GM19324 (cell line): ENCODE measurements around the gene ZNF641.
"Not testable (repeated sequence)": the region's sequence is repeated elsewhere in the genome, so short reads cannot be mapped to it uniquely, and the experiment has no call there.

Source experiments
- ATAC-seq: cut with Tn5 transposase; IDR thresholded peaks from one replicate; pipeline ENCODE4 v1.9.1; 2021; ENCODE audit warnings: mild to moderate bottlenecking, moderate library complexity; ENCODE audit not compliant: unreplicated experiment, low FRiP score

Gene ZNF641

DNA sequence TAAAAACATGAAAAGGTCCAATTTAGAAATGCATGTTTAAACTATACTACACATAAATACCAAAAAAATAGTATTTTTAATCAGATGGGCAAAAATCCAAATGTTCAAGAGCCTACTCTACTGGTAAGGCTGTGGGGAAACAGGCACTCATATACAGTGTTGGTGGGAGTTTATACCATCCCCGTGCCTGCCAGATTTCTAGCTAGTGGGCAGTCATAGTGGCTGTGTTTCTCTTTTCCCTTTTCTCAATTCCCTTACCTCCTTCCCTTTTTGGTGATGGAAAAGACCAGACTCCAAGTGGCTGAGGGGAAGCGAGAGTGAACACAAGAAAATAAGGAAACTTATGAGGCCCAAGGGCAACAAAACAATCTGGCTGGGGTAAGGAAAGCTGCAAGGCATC lies 14.7 kb downstream of the ZNF641 start:
- ATAC-seq: no peak

DNA sequence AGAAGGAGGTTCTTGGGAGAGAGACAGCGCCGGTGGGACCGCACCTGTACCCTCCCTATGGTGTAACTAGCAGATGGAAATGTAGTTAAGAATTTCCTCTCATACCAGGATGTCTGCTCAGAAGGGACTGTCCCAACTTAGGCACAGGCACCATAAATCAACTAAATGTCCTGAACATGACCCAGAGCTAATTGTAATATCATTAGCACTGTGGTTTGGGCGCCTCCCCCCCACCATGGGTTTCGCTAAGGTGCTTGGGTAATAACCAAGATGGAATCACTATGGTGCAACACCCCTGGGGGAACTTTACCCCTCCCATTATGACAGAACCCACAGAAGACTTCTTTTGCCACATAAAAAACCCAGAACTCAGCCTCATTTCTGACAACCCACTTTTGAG lies 15.9 kb downstream of the ZNF641 start:
- no peak for ATAC-seq

DNA sequence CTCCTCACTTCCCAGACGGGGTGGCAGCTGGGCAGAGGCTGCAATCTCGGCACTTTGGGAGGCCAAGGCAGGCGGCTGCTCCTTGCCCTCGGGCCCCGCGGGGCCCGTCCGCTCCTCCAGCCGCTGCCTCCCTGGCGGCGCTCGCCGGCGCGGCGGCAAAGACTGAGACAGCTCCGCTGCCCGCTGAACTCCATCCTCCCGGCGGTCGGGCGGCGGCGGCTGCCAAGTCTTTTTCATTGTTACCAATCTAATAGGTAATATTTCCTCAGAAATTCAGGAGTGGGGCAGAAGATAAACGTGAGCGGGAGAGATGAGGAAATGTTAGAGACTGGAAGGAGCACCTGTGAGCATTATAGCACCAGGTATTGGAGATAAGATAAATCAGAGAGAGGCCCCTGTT lies 17.0 kb downstream of the ZNF641 start:
- ATAC-seq: not testable (repeated sequence)

DNA sequence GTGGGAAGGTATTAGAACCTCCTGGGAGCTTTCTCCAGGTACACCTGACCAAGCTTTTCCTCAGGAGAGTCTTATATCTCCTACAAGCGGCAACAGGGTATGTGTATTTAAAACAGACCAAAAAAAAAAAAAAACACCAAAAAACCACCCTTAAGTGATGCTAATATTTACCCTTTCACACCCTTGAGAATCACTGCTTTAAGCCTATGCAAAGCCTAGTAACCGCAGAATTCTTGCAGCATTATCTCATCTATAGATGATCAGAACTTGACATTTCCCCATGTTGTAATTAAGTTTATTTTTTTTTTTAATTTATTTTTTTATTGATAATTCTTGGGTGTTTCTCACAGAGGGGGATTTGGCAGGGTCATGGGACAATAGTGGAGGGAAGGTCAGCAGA lies 19.3 kb downstream of the ZNF641 start:
- ATAC-seq: no peak

DNA sequence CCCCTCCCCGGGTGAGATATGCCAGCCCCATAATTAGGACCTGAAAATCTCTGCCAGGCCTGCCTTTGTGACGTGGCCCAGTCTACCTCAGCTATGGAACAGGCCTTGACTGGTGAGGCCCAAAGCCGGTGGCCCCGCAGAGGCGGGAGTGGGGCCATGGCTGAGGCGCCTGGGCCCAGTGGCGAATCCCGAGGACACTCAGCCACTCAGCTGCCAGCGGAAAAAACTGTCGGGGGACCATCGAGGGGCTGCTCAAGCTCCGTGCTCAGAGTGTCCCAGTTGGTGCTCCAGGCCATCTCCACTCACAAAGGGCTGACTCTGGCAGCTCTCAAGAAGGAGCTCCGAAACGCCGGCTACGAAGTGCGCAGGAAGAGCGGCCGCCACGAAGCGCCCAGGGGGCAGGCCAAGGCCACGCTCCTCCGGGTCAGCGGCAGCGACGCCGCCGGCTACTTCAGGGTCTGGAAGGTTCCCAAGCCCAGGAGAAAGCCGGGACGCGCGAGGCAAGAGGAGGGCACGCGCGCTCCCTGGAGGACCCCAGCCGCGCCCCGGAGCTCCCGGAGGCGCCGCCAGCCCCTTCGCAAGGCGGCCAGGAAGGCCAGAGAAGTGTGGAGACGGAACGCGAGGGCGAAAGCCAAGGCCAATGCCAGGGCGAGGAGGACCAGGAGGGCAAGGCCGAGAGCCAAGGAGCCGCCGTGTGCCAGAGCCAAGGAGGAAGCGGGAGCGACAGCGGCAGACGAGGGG lies 21.4 kb downstream of the ZNF641 start:
- ATAC-seq: no peak

DNA sequence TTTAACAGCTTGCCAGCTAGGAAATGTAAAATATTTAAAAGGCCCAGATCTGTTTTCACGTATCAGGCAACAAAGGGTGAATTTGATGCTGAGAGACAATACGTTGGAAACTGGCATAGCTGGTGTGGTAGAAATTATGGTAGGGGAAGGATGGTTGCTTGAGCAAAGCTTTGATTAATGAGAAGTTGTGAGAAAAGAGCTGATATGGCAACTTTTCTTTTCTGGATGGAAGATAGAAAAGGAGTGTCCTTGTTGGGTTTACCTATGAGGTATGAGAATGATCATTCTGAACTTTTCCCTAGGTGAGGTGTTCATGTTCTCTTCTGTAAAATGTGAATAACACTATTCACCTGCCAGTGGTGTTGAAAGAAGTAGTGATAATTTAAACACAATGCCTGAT lies 34.2 kb downstream of the ZNF641 start:
- no peak for ATAC-seq

DNA sequence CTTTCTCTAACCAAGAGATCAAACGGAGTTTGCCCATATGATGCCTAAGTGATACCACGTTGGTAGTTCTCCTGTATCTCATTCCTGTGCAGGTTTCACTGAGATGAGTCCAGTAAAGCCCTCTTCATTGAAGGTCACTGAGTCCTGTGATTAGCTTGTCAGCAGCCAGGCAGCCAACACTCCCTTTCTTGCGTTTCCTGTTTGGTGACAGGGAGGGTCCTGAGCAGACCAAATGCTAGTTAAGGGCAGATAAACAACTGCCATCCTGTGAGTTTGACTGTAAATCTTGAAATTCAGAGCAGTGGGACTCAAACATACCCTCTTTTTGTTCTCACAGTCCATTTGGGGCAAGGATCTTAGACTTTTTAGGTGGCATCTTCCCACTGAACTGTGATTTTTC lies 39.4 kb downstream of the ZNF641 start:
- ATAC-seq: no peak

DNA sequence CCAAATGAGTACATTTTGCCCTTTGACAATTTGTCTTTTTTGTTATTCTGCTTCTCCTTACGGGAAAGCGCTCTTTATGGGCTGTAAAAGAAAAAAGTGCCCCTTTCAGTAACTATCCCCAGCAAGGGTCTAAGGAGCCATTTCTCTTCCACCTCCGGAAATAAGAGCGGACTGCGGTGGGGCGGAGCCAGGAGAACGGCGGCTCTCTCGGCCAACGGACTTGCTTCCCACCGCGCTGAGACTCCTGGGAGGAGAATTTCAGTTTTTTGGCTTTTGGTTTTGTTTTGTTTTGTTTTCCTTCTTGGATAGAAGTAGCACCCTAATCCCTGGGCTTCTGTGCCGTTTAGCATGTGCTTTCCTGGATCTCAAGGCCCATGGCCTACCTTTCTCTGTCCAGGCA lies 43.5 kb downstream of the ZNF641 start:
- ATAC-seq: no peak

DNA sequence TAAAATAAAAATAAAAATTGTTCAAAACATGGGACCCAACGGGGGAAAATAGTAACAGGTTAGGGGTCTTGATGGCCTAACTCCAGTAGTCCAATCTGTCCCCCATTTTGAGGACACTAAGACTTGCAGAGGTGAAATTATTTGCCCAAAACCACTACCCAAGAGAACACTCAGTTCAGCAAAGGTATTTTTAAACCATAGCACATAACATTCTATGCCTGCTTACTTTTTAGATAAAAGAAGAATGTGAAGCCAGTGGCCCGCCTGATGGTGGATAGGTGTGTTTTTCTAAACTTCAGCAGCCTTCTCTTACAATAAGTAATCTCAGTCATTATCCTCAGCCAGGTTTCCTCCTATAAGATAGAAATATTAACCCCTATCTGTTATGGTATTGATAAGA lies 45.5 kb downstream of the ZNF641 start:
- no peak for ATAC-seq

DNA sequence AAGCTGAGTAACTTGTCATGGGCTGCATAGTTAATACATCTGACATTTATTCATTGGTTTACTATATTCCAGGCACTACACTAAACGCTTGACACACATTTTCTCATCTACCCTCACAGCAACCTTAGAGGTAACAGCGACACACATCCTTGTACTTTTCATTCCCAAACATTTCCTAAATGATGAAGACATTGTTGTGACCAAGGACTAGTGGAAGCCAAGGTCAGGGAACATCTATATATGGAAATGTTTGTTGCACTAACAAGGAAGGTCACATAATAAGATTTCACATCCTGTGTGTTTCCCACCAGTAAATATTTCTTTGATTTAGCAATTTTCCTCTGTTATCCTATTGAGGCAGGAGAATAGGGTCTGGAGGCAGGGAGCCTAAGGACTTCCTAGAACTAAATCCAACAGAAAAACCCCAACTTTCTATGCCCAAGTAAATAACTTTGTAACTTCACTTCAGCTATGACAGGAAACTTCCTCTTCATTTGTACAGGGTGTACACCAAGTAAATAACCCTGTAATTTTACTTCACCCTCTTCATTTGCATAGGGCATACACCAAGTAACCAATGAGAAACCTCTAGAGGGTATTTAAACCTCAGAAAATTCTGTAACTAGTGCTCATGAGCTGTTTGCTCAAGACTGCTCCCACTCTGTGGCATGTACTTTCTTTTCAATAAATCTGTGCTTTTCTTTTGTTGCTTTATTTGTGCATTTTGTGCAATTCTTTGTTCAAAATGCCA lies 48.4 kb downstream of the ZNF641 start:
- no peak for ATAC-seq

DNA sequence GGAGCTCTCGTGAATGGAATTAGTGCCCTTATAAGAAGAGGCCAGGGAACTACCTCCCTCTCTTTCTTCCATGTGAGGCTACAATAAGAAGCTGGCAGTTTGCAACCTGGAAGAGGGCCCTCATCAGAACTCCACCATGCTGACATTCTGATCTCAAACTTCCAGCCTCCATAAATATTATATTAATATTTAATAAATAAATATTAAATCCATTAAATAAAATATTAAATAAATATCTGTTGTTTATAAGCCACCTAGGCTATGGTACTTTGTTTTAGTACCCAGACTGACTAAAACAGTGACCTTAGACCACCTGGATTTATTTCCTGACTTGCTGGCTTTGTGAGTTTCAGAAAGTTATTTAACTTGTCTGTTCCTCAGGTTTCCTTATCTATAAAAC lies 49.9 kb downstream of the ZNF641 start:
- ATAC-seq: no peak

DNA sequence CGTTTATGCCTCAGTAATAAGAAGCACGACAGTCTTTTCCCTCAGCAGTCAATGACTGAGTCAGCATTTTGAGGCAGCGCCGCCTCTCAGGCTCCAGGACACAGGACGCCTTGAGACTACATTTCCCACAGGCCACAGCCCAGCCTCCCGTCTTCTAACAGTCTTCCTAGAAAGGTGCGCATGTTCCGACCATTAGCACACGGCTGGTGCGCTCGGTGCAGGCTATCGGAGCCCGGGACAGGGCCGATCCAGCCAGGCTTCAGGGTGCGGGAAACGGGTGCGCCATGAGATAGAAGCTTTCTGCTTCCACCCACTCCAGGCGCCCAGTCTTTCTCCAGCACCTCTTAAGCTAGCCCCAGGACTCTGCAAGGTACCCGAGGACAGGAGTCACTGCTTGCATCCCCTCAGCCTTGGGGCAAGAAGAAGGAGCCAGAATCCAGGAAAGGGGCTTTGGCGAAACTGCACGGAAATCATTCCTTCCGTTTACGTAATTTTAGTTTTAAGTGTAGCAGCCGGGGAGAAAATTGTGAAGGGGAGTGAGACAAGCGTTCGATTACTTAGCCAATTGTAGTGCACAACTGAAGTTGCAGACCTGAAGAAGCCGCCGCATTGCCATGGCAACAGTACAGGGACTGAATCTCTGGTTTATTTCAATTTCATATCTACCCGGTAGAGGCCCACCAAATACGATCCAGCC lies 54.0 kb downstream of the ZNF641 start:
- no peak for ATAC-seq

DNA sequence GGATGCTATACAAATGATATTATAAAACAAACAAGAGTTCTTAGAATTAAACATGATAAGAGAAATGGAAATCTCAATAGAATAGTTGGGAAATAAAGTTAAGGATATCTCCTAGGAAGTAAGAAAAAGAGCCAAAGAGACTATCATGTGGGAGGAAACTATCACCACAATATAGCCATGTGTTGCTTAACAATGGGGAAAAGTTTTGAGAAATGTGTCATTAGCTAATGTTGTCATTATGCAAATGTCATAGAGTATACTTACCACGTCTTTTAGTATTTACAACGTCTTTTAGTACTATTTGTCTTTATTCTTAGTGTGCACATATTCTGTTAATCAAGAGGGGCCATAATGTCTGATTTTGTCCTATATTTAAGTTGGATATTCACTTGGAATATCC lies 58.7 kb downstream of the ZNF641 start:
- ATAC-seq: no peak

DNA sequence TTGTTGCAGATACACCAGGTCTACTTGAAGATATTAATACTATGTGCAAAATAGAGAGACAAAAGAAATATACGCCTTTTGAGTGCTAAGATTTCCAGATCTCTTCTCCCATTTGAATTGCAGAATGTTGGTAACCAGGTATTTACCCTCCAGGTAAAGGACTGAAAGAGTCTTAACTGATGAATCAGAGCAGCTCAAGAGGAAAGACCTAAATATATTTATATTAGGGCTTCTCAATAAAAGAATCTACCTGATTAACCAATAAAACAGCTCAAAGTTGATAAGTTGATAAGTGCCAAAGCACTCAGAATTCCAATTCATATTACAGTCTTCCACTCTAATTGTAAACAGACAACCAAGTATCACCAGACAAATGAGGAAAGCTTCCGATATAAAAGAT lies 59.2 kb downstream of the ZNF641 start:
- ATAC-seq: no peak

DNA sequence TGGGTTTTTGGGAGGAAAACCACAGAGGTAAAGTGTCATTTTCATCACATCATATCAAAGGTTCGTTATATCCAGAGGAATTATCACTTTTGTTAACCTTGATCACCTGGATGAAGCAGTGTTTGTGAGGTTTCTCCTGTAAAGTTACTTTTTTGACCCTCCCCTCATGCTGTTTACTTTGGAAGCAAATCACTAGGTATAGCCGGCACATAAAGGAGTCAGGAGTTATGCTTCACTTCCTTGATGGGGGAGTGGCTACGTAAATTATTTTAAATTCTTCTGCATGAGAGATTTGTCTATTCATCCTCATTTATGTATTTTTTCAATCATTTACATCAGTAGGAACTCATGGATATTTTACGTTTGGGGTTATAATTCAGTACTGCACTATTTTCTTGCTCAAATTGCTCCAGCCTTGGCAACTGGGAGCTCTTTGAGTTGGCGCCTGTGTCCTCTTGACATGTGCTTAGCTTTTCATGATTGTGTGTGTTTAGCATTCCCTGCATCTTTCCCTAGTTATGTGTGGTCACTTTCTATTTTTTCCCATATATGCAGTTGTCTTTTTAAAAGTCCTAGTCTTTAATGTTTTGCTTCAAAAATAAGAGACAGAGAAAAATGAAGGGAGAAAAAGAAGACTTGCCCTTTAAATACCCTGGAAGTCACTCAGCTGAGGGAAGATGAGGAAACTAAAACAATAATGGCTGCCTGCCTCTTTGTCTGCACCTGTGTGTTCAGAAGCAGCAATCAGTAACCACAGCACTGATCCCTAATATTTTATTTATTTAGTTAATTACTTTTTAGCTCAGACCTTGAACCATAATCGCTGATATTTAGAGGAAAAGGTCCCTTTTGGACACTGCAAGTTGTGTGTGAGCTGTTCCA lies 62.1 kb downstream of the ZNF641 start:
- ATAC-seq: no peak
